GM21825 (cell line): Measurements from ENCODE around the gene TMEM147.

Source experiments
- ATAC-seq: cut with Tn5 transposase; IDR thresholded peaks from one replicate; pipeline ENCODE4 v1.9.1; 2021; ENCODE audit warnings: mild to moderate bottlenecking, moderate library complexity; ENCODE audit not compliant: unreplicated experiment

TMEM147 gene

DNA sequence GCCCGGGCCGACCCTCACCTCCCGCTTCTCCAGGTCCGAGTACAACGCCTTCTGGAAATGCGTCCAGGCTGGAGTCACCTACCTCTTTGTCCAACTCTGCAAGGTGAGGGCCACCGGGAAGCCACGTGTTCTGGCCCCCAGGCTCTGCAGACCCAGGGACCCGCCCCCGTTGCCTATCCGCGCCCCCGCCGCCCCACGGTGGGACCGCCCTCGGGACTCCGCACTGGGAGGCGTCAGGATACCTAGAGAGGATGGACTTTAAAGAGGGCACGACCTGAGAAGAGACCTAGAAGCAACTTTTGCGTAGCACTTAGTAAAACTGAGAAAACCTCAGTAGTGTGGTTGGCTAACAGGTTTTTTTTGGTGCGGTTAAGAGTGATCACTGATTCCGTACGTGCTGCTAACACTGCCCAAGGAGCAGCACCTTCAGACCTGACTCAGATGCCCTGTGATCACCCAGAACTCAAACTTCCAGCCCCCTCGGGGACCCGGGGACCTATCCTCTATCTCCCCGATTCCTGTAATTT is 492 bp downstream of the TMEM147 start:
- peak; percentile 38 for ATAC-seq

DNA sequence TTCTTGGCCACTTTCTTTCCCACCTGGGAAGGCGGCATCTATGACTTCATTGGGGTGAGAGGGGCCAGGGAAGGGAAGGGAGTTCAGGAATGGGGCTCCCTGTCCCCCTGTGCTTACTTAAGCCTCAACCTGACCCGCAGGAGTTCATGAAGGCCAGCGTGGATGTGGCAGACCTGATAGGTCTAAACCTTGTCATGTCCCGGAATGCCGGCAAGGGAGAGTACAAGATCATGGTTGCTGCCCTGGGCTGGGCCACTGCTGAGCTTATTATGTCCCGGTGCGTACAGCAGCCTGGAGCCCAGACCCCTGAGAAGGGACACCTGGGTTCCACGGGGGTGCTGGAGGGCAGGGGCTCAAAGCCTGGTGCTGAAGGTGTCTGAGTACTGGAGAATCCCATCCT is 1.1 kb downstream of the TMEM147 start:
- ATAC-seq, result no peak

DNA sequence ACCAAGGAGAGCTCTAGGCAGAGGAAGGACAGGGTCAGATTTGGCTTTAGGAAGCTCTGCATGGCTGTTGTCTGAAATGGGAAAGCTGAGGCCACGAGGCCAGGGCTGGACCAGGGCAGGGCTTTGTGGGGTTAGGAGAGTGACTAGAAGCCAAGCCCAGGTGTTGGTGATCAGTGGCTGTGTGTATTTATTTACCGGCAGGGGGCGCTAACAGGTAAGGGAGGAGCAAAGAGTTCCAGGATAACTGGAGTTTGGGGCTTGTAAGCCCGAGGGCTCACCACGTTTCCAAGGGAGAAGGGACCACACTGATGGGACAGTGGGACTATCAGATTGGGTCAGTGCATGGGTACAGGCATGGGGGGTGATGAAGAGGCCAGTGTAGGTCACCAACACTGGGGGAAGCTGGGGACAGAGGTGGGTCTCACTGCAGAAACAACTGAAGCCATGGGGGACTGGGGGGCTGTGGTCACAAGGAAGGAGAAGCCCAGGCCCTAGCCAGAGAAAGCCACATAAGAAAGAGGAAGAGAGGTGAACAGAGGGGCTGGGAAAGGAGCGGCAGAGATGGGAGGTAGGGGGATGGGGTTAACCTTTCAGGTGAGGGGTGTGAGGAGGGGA is 3.9 kb downstream of the TMEM147 start:
- ATAC-seq, result no peak

DNA sequence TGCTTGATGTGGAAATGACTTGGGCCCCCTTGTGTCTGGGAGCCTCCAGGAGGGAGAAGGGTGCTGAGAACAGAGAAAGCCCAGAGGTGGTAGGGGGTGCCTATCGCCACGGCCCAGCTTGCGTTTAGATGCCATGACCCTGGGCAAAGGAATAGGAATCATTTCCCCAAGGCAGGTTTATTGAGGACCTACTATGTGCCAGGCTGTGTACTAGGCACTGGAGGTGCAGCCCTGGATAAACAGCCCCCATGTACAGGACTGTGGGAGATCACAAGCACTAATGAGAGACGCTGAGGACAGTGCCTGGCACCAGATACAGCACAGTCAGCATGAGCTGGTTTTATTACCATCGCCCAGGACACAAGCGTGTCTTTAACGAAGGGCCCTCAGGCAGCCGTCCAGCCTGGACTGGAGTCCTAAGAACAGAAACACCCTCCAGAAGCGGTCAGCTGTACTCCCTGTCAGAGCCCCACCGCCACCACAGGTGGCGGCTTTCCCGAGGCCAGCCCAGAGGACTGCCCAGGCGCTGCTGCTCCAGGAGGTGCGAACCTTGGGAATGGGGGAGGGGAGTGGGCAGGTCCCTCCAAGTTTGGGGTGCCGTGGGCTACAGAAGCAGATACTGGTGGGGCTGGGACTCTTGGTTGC is 4.6 kb downstream of the TMEM147 start:
- ATAC-seq, result no peak

DNA sequence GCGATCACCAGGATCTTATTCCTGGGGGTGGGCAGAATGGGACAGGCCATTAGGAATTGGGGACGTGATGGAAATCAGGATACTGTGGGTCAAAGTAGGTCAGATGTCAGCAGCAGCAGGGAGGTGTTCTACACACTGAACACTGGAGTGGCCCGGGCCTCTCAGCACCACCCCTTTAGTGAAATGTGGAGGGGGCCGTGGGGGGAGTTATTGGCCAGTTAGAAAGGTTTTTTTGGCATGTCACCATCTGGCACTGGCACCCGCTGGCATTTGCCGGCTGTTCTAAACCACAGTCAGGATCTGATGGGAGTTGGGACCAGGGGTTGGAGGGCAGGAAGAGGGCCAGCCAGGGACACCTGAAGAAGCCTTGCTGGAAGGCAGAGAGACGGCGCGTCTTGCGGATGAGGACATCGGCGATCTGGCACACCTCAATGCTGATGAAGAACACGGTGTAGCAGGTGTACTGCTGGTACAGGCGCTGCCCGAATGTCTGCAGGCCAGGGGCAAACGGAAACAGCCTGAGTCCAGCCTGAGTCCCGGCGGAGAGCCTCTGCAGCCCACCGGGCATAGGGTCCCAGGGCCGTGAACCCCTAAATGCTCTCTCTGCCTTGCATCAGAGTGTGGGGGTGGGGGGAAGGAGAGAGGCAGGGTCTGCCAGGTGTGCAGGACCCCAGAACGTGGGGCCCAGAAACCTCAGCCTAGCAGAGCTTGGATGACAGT is 5.8 kb downstream of the TMEM147 start:
- ATAC-seq, result no peak

- ATAC-seq, result no peak
These were observed 7.3 kb downstream of the TMEM147 start for GRCh38 chr19:35552534-35553384.

DNA sequence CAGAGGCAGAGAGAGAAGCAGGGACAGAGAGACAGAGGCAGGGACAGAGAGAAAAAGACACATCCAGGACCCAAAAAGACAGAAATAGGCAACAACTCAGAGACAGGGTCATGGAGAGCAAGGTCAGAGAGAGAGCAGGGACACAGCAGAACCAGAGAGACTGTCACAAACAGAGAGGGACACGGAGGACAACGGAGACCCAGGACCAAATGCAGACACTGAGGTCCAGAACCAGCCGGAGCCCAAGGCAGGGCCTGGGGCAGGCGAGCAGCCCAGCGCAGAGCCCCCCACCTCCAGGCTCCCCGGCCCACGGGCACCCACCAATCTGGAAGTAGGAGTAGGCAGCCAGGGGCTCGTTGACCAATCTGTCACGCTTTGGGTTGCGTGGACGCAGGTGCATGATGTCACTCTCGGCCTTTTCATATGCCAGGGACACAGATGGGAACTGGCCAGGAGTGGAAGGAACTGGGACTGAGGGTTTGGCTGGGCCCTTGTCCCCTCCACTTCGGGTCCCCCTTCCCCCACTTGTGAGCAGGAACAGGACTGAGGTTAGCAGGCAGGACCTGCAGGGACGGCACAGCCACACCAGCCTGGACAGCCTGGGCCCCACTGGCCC is 8.1 kb downstream of the TMEM147 start:
- ATAC-seq, result no peak

DNA sequence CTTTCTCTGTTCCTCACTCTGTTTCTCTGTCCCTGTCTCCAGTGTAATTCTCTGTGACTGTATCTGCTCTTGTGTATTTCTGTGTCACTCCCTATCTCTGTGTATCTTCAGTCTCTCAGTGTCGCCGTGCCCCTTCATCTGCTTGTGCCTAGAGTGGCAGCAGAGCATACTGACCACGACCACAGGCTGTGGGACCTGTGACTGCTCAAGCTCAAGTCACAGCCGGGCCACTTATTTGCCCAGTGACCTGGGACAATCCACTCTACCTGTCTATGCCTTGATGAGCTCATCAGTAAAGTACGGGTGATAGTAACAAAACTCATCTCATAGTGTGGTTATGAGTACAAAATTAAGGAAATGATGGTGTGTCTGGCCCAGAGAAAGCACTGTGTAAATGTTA is 8.7 kb downstream of the TMEM147 start:
- no peak for ATAC-seq

- ATAC-seq, result no peak
These were observed 10.0 kb downstream of the TMEM147 start for GRCh38 chr19:35555301-35556005.

- ATAC-seq, result no peak
These were observed 10.7 kb downstream of the TMEM147 start for GRCh38 chr19:35556025-35556590.

DNA sequence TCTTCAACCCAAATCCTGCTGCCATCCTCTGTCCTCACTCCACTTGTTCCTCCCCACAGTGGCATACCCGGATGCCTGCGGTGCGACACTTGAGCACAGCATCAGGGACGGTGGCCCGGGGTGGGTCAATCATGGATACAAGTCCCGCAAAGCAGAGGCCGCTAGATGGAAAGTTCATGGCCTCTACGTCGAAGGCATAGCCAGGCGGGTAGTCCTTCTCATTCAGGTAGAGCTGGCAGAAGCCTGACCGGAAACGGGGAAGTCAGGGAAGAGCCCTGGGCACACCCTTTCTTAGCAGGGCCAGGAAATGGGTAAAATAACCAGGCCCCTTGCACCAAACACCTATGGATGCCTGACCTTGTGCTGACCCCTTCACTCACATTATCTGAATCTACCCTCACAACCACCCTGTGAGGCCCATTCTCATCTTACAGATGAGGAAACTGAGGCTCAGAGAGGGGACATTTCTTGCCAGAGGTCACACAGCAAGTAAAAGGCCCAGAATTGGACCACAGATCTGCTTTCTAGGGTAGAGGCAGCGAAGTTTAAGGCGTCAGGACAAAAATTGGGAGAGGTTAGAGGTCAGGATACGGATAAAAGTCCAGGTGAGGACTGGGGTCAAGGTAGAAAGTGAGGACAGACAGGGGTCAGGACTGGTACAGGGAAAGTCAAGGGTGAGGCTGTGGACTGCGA is 11.6 kb downstream of the TMEM147 start:
- ATAC-seq, result no peak

GRCh38 chr19:35557539-35558399 is 12.3 kb downstream of the TMEM147 start:
- no peak for ATAC-seq

DNA sequence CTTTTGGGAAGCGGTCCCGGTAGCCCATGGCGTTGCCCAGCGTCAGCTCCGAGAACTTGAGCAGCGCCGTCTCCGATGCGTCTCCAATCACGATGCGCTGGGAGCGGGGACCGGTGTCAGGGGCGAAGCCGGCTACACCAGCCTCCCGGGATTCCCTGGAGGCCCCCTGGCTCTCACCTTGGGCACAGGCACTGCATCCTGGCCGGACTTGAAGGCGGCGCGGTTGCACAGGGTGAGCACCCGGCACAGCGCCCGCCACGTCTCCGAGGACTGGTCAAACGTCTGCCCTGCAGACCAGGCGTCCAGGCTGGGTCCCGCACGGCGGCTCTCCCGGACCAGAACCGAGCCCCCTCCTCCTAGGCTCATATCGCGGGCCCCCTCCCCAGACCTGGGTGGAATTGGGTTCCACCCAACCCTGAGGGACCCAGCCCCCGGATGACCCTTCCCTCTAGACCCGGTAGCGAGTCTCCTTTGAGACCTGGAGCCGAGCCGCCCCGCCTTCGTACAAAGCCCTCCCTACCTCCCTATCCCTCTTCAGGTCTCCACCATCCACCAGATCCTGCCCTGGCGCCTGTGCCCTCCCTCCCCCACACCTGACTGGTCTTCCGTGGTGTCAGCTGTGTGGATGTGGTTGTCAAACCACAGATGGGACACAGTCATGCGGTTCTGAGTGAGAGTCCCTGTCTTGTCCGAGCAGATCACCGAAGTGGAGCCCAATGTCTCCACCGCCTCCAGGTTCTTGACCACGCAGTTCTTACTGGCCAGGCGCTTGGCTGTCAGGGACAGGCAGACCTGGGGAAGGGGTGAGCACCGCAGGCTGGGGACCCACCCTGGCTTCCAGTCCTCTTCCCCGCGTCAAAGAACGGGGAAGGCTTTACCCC is 13.2 kb downstream of the TMEM147 start:
- ATAC-seq, result no peak

- ATAC-seq, result peak; percentile 60
These were observed 13.8 kb downstream of the TMEM147 start for GRCh38 chr19:35559281-35559659.

GRCh38 chr19:35559781-35560180 is 14.4 kb downstream of the TMEM147 start:
- no peak for ATAC-seq

DNA sequence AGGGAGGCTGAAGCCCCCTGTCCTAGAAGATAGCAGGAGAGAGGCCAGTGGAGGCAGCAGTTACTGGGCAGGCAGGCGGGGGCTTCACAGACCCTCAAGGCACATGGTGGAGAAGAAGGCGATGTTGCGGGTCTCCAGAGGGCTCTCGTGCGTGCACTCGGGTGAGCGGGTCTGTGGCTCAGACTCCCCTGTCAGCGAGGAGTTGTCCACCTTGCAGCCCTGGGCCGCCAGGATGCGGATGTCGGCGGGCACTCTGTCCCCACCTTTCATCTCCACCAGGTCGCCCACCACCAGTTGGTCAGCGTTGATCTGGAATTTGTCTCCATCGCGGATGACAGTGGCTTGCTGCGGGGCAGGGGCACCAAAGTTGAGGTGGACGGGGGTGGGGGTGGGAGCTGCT is 14.8 kb downstream of the TMEM147 start:
- ATAC-seq, result no peak

- no peak for ATAC-seq
These were observed 15.3 kb downstream of the TMEM147 start for GRCh38 chr19:35560677-35561076.
